HEK293 (cell line): Measurements from ENCODE around the gene NCCRP1.

Experiments used
- CTCF ChIA-PET: fragments of 350-600 bp; formaldehyde crosslinking; extraction: SDS; loops from one replicate; lab custom pipeline; 2021; ENCODE audit warnings: antibody characterized with exemption; lab: Yijun Ruan, JAX
- POLR2A ChIA-PET: fragments of 300-600 bp; formaldehyde crosslinking; extraction: SDS; loops from one replicate; lab custom pipeline; 2020; ENCODE audit warnings: antibody characterized with exemption, inconsistent platforms; lab: Yijun Ruan, JAX
- H3K27ac ChIP-seq: fragments of 200-500 bp; sonication (Bioruptor generic); 2 replicates; pipeline ENCODE4 v1.5.1; 2014; ENCODE audit warnings: low read depth, low read length, control low read depth, inconsistent platforms; ENCODE audit errors: extremely low read depth
- H3K36me3 ChIP-seq, 2 experiments: fragments of 200-500 bp in 1 of 2; sonication (Bioruptor generic) in 1 of 2; 1 replicate in 1 of 2; 2 replicates in 1 of 2; pipeline ENCODE4 v1.5.1; 2014 to 2017; ENCODE audit warnings: inconsistent platforms in 2 of 2, low read length in 2 of 2; ENCODE audit not compliant: control insufficient read depth in 2 of 2, insufficient read depth in 1 of 2
- H3K4me1 ChIP-seq: fragments of 200-500 bp; sonication (Bioruptor generic); 2 replicates; pipeline ENCODE4 v1.5.1; 2014; ENCODE audit warnings: mild to moderate bottlenecking, low read length, inconsistent platforms; ENCODE audit not compliant: control insufficient read depth, insufficient read depth
- H3K4me3 ChIP-seq: 2 replicates; pipeline ENCODE4 v1.5.1; 2011; ENCODE audit warnings: low read depth, mild to moderate bottlenecking, control low read depth, low read length, moderate library complexity
- H3K9me3 ChIP-seq: fragments of 200-500 bp; sonication (Bioruptor generic); 2 replicates; pipeline ENCODE4 v1.5.1; 2014; ENCODE audit warnings: low read depth, low read length, inconsistent platforms; ENCODE audit not compliant: control insufficient read depth, insufficient read depth
- HOXC10 ChIP-seq: sonication (generic); formaldehyde crosslinking; IDR thresholded peaks from 2 replicates; pipeline ENCODE4 v1.8.1; 2023; ENCODE audit warnings: mild to moderate bottlenecking, missing genetic modification reagents
- IKZF3 ChIP-seq: fragments of 450-650 bp; IDR thresholded peaks from 2 replicates; pipeline ENCODE4 v1.5.0; 2018; ENCODE audit warnings: missing biosample characterization, mild to moderate bottlenecking, missing genetic modification characterization, moderate library complexity
- KLF1 ChIP-seq: fragments of 450-650 bp; formaldehyde crosslinking; IDR thresholded peaks from 2 replicates; pipeline ENCODE4 v1.5.1; 2016; ENCODE audit warnings: missing biosample characterization, missing genetic modification characterization
- KLF17 ChIP-seq: fragments of 450-650 bp; formaldehyde crosslinking; IDR thresholded peaks from 2 replicates; pipeline ENCODE4 v1.5.1; 2016; ENCODE audit warnings: missing biosample characterization, missing genetic modification characterization
- PATZ1 ChIP-seq: fragments of 450-650 bp; formaldehyde crosslinking; IDR thresholded peaks from 2 replicates; pipeline ENCODE4 v1.5.1; 2016; ENCODE audit warnings: missing biosample characterization, missing genetic modification characterization
- YY2 ChIP-seq: fragments of 450-650 bp; formaldehyde crosslinking; IDR thresholded peaks from 2 replicates; pipeline ENCODE4 v1.5.1; 2016; ENCODE audit warnings: missing biosample characterization, missing genetic modification characterization
- ZBTB17 ChIP-seq: fragments of 450-650 bp; formaldehyde crosslinking; IDR thresholded peaks from 2 replicates; pipeline ENCODE4 v1.5.1; 2016; ENCODE audit warnings: missing biosample characterization, missing genetic modification characterization
- ZBTB21 ChIP-seq: fragments of 450-650 bp; formaldehyde crosslinking; IDR thresholded peaks from 2 replicates; pipeline ENCODE4 v1.5.1; 2017; ENCODE audit warnings: missing biosample characterization, missing genetic modification characterization
- ZEB2 ChIP-seq: fragments of 450-650 bp; formaldehyde crosslinking; IDR thresholded peaks from 2 replicates; pipeline ENCODE4 v1.5.1; 2016; ENCODE audit warnings: missing biosample characterization, missing genetic modification characterization
- ZFHX2 ChIP-seq: fragments of 450-650 bp; formaldehyde crosslinking; conservative IDR thresholded peaks from 2 replicates; pipeline ENCODE4 v1.5.1; 2016; ENCODE audit warnings: missing biosample characterization, missing genetic modification characterization
- ZNF121 ChIP-seq: fragments of 450-650 bp; formaldehyde crosslinking; IDR thresholded peaks from 2 replicates; pipeline ENCODE4 v1.5.1; 2016; ENCODE audit warnings: missing biosample characterization, missing genetic modification characterization
- ZNF140 ChIP-seq: fragments of 450-650 bp; formaldehyde crosslinking; IDR thresholded peaks from 2 replicates; pipeline ENCODE4 v1.5.1; 2016; ENCODE audit warnings: missing biosample characterization, missing genetic modification characterization
- ZNF174 ChIP-seq: fragments of 450-650 bp; formaldehyde crosslinking; IDR thresholded peaks from 2 replicates; pipeline ENCODE4 v1.5.0; 2017; ENCODE audit warnings: missing biosample characterization, mild to moderate bottlenecking, missing genetic modification characterization
- ZNF266 ChIP-seq: fragments of 450-650 bp; formaldehyde crosslinking; IDR thresholded peaks from 2 replicates; pipeline ENCODE4 v1.5.1; 2016; ENCODE audit warnings: missing biosample characterization, missing genetic modification characterization, low read depth
- ZNF580 ChIP-seq: fragments of 450-650 bp; formaldehyde crosslinking; IDR thresholded peaks from 2 replicates; pipeline ENCODE4 v1.5.1; 2016; ENCODE audit warnings: missing biosample characterization, missing genetic modification characterization
- ZNF585B ChIP-seq: fragments of 450-650 bp; formaldehyde crosslinking; IDR thresholded peaks from 2 replicates; pipeline ENCODE4 v1.5.1; 2016; ENCODE audit warnings: missing biosample characterization, missing genetic modification characterization
- ZNF664 ChIP-seq: fragments of 450-650 bp; formaldehyde crosslinking; IDR thresholded peaks from 2 replicates; pipeline ENCODE4 v1.5.1; 2016; ENCODE audit warnings: missing biosample characterization, missing genetic modification characterization
- ZNF792 ChIP-seq: fragments of 450-650 bp; formaldehyde crosslinking; IDR thresholded peaks from 2 replicates; pipeline ENCODE4 v1.5.1; 2016; ENCODE audit warnings: missing biosample characterization, missing genetic modification characterization
- ZSCAN16 ChIP-seq: fragments of 450-650 bp; formaldehyde crosslinking; IDR thresholded peaks from 2 replicates; pipeline ENCODE4 v1.5.1; 2016; ENCODE audit warnings: missing biosample characterization, missing genetic modification characterization
- TF ChIP-seq, protein P1 (sequence below): fragments of 450-650 bp; formaldehyde crosslinking; IDR thresholded peaks from 2 replicates; pipeline ENCODE4 v1.5.1; 2016; ENCODE audit warnings: missing biosample characterization, missing genetic modification characterization
- TF ChIP-seq, protein P2 (sequence below): fragments of 450-650 bp; formaldehyde crosslinking; IDR thresholded peaks from 2 replicates; pipeline ENCODE4 v1.5.1; 2016; ENCODE audit warnings: missing biosample characterization, missing genetic modification characterization
- TF ChIP-seq, protein P3 (sequence below): fragments of 450-650 bp; formaldehyde crosslinking; IDR thresholded peaks from 2 replicates; pipeline ENCODE4 v1.5.0; 2017; ENCODE audit warnings: missing biosample characterization, missing genetic modification characterization, borderline replicate concordance

Gene NCCRP1

GRCh38 chr19:39194832-39195542, 1.8 kb upstream of the NCCRP1 start (continued):
- TF ChIP-seq, protein P1, sequence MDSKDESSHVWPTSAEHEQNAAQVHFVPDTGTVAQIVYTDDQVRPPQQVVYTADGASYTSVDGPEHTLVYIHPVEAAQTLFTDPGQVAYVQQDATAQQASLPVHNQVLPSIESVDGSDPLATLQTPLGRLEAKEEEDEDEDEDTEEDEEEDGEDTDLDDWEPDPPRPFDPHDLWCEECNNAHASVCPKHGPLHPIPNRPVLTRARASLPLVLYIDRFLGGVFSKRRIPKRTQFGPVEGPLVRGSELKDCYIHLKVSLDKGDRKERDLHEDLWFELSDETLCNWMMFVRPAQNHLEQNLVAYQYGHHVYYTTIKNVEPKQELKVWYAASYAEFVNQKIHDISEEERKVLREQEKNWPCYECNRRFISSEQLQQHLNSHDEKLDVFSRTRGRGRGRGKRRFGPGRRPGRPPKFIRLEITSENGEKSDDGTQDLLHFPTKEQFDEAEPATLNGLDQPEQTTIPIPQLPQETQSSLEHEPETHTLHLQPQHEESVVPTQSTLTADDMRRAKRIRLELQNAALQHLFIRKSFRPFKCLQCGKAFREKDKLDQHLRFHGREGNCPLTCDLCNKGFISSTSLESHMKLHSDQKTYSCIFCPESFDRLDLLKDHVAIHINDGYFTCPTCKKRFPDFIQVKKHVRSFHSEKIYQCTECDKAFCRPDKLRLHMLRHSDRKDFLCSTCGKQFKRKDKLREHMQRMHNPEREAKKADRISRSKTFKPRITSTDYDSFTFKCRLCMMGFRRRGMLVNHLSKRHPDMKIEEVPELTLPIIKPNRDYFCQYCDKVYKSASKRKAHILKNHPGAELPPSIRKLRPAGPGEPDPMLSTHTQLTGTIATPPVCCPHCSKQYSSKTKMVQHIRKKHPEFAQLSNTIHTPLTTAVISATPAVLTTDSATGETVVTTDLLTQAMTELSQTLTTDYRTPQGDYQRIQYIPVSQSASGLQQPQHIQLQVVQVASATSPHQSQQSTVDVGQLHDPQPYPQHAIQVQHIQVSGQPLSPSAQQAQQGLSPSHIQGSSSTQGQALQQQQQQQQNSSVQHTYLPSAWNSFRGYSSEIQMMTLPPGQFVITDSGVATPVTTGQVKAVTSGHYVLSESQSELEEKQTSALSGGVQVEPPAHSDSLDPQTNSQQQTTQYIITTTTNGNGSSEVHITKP (tag by site-specific recombination), result peak; percentile 62
- TF ChIP-seq ZBTB21 (tag by site-specific recombination), result 0 out of 2 replicates have a peak, but pooled peaks have one; percentile 19
- no peak for TF ChIP-seq ZNF585B
- peak; percentile 99 for TF ChIP-seq ZNF121 (tag by site-specific recombination)
- peak; percentile 52; the same call in 1 of the 2 replicates for TF ChIP-seq IKZF3 (tag by site-specific recombination)
- peak; percentile 84 for TF ChIP-seq ZNF580 (tag by site-specific recombination)

DNA sequence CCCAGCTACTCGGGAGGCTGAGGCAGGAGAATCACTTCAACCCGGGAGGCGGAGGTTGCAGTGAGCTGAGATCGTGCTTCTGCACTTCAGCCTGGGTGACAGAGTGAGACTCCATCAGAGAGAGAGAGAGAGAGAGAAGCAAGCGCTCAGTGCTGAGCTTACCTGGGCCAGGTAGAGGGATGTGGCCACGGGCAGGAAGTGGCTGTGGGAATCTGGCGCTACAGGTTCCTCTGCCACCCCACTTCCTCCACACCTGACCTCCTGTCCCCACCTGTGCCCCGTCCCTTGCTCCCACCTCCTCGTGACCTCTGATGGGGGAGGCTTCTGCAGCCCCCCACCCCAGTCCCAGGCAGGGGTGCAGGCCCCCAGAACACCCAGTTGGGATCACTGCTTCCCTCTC, 1.0 kb upstream of the NCCRP1 start:
- no peak overlapping the region for H3K27ac ChIP-seq
- H3K4me3 ChIP-seq, result no peak overlapping the region
- ChIA-PET CTCF (interaction anchor here (0.6 to 1.5 kb wide), 6 partner anchors 9 to 140 kb away, joined by 3 to 6 read pairs (median 5); no protein-coding TSS in a partner anchor), POLR2A (interaction anchor here (0.9 kb wide), 1 partner anchor 146 kb away, joined by 4 read pairs; the partner anchor contains the start of gene SAMD4B)
- 0 out of 2 replicates have a peak, but pooled peaks cover 3% of the 10 kb centered on the region for H3K4me1 ChIP-seq
- H3K36me3 ChIP-seq, result no peaks in the 10 kb centered on the region
- no peaks in the 10 kb centered on the region for H3K9me3 ChIP-seq
- TF ChIP-seq, protein P2, sequence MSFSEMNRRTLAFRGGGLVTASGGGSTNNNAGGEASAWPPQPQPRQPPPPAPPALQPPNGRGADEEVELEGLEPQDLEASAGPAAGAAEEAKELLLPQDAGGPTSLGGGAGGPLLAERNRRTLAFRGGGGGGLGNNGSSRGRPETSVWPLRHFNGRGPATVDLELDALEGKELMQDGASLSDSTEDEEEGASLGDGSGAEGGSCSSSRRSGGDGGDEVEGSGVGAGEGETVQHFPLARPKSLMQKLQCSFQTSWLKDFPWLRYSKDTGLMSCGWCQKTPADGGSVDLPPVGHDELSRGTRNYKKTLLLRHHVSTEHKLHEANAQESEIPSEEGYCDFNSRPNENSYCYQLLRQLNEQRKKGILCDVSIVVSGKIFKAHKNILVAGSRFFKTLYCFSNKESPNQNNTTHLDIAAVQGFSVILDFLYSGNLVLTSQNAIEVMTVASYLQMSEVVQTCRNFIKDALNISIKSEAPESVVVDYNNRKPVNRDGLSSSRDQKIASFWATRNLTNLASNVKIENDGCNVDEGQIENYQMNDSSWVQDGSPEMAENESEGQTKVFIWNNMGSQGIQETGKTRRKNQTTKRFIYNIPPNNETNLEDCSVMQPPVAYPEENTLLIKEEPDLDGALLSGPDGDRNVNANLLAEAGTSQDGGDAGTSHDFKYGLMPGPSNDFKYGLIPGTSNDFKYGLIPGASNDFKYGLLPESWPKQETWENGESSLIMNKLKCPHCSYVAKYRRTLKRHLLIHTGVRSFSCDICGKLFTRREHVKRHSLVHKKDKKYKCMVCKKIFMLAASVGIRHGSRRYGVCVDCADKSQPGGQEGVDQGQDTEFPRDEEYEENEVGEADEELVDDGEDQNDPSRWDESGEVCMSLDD, result peak; percentile 64; the same call in 1 of the 2 replicates
- TF ChIP-seq YY2 (tag by site-specific recombination) (peak; percentile 13; the same call in 1 of the 2 replicates), ZNF664 (tag by site-specific recombination) (no peak), ZNF140 (tag by site-specific recombination) (no peak), ZEB2 (tag by site-specific recombination) (peak; percentile 51; the same call in 1 of the 2 replicates), ZFHX2 (tag by site-specific recombination) (no peak), ZNF266 (no peak), PATZ1 (tag by site-specific recombination) (0 out of 2 replicates have a peak, but pooled peaks have one; percentile 31), ZNF792 (tag by site-specific recombination) (no peak), HOXC10 (no peak), KLF1 (tag by site-specific recombination) (no peak), ZSCAN16 (no peak), ZBTB17 (tag by site-specific recombination) (peak; percentile 56; the same call in 1 of the 2 replicates), ZNF174 (tag by site-specific recombination) (no peak), KLF17 (tag by site-specific recombination) (no peak)
- TF ChIP-seq, protein P3, sequence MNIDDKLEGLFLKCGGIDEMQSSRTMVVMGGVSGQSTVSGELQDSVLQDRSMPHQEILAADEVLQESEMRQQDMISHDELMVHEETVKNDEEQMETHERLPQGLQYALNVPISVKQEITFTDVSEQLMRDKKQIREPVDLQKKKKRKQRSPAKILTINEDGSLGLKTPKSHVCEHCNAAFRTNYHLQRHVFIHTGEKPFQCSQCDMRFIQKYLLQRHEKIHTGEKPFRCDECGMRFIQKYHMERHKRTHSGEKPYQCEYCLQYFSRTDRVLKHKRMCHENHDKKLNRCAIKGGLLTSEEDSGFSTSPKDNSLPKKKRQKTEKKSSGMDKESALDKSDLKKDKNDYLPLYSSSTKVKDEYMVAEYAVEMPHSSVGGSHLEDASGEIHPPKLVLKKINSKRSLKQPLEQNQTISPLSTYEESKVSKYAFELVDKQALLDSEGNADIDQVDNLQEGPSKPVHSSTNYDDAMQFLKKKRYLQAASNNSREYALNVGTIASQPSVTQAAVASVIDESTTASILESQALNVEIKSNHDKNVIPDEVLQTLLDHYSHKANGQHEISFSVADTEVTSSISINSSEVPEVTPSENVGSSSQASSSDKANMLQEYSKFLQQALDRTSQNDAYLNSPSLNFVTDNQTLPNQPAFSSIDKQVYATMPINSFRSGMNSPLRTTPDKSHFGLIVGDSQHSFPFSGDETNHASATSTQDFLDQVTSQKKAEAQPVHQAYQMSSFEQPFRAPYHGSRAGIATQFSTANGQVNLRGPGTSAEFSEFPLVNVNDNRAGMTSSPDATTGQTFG (tag by site-specific recombination), result no peak
